Measurements from ENCODE around the gene VSTM4. TPM values are rescaled to one million over a fixed set of nuclear protein-coding genes. Genes with fewer than 3 reads are reported as not detected.

The VSTM4 gene
- total and polyA plus RNA-seq, 9 of the 15 experiments (the other 6 are each of a cell fraction or from before 2014, with no cell fraction given): 1.0 to 7.9 (median 3.0) TPM

DNA sequence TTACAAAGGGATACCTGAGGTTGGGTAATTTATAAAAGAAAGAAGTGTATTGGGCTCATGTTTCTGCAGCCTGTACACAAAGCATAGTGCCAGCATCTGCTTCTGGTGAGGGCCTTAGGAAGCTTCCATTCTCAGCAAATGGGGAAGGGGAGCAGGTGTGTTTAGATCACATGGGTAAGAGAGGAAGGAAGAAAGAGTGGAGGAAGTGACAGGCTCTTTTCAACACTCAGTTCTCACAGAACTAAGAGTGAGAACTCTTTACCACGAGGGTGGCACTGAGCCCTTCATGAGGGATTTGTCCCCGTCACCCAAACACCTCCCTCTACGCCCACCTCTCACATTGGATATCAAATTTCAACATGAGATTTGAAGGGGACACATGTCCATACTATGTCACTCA, 19.0 kb upstream of the VSTM4 start:
- no TSS peak for BruUV-seq (replicated peaks)
- H4K20me1 ChIP-seq (replicated peaks; ENCODE audit: control insufficient read depth, insufficient read depth, low read length): no peaks in the 10 kb centered on the region
- H2AFZ ChIP-seq (ENCODE audit: low read depth, low read length): no peak overlapping the region
- H3K27me3 ChIP-seq (ENCODE audit: control insufficient read depth in 2 of 2, insufficient read depth in 2 of 2, low read length in 2 of 2): peaks cover 6 to 11% of the 10 kb centered on the region in 2 experiments; a peak in 1 of 5 replicates
- no peak for ATAC-seq
- no peaks in the 10 kb centered on the region for H3K9me1 ChIP-seq (ENCODE audit: control insufficient read depth, insufficient read depth, low read length)
- CTCF ChIA-PET (ENCODE audit: low intra/inter-chr PET ratio): no interaction called here
- intact Hi-C loops (cut with micrococcal nuclease): no loop called here
- H3K79me2 ChIP-seq (ENCODE audit: control insufficient read depth, insufficient read depth, low read length): no peaks in the 10 kb centered on the region
- no peak for TF ChIP-seq SMARCA4 (IDR thresholded peaks at IDR 0.05)
- TF ChIP-seq, protein P1, sequence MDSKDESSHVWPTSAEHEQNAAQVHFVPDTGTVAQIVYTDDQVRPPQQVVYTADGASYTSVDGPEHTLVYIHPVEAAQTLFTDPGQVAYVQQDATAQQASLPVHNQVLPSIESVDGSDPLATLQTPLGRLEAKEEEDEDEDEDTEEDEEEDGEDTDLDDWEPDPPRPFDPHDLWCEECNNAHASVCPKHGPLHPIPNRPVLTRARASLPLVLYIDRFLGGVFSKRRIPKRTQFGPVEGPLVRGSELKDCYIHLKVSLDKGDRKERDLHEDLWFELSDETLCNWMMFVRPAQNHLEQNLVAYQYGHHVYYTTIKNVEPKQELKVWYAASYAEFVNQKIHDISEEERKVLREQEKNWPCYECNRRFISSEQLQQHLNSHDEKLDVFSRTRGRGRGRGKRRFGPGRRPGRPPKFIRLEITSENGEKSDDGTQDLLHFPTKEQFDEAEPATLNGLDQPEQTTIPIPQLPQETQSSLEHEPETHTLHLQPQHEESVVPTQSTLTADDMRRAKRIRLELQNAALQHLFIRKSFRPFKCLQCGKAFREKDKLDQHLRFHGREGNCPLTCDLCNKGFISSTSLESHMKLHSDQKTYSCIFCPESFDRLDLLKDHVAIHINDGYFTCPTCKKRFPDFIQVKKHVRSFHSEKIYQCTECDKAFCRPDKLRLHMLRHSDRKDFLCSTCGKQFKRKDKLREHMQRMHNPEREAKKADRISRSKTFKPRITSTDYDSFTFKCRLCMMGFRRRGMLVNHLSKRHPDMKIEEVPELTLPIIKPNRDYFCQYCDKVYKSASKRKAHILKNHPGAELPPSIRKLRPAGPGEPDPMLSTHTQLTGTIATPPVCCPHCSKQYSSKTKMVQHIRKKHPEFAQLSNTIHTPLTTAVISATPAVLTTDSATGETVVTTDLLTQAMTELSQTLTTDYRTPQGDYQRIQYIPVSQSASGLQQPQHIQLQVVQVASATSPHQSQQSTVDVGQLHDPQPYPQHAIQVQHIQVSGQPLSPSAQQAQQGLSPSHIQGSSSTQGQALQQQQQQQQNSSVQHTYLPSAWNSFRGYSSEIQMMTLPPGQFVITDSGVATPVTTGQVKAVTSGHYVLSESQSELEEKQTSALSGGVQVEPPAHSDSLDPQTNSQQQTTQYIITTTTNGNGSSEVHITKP (IDR thresholded peaks at IDR 0.05; ENCODE audit: partially characterized antibody): peak; percentile 52
- no peak overlapping the region for H3K4me2 ChIP-seq (ENCODE audit: insufficient read depth, low read length)
- DNase-seq (ENCODE audit: extremely low read depth in 1 of 4, low spot score in 3 of 4): no peak
- in situ Hi-C loops (cut with MboI): no loop called here
- no peak overlapping the region for H3K4me3 ChIP-seq
- H3K9ac ChIP-seq (ENCODE audit: insufficient read depth in 1 of 2, low read depth in 2 of 2, low read length in 2 of 2): no peak overlapping the region
- H3K27ac ChIP-seq (ENCODE audit: extremely low read depth, low read depth, low read length): no peak overlapping the region
- H3K36me3 ChIP-seq (ENCODE audit: control insufficient read depth, insufficient read depth, low read length): no peaks in the 10 kb centered on the region
- peaks cover 5% of the 10 kb centered on the region; the same call in 1 of the 2 replicates for H3K9me3 ChIP-seq (replicated peaks; ENCODE audit: control insufficient read depth, insufficient read depth, low read depth, low read length)
- no peak for FAIRE-seq
- peaks cover 3 to 9% of the 10 kb centered on the region in 2 experiments; a peak in 2 of 5 replicates for H3K4me1 ChIP-seq (replicated peaks in 1 of 2; ENCODE audit: control insufficient read depth in 2 of 2, insufficient read depth in 2 of 2, low read length in 2 of 2)
- 29% methylated on average over 3 of the region's 3 CpGs for WGBS (ENCODE audit: insufficient coverage, low coverage, missing lambda C conversion rate)
- POLR2A ChIA-PET: interaction anchor here (1.0 kb wide), 1 partner anchor 12 kb away, joined by 3 read pairs; no protein-coding TSS in a partner anchor
